Measurements from ENCODE around the gene PGF. TPM values are rescaled to one million over a fixed set of nuclear protein-coding genes. Genes with fewer than 3 reads are reported as not detected.
A peak's percentile ranks its signal among the peaks of the same experiment; 100 is the strongest.

PGF gene
- total and polyA plus RNA-seq, 2 experiments from 2014 or later = 1.1 to 1.8 TPM

DNA sequence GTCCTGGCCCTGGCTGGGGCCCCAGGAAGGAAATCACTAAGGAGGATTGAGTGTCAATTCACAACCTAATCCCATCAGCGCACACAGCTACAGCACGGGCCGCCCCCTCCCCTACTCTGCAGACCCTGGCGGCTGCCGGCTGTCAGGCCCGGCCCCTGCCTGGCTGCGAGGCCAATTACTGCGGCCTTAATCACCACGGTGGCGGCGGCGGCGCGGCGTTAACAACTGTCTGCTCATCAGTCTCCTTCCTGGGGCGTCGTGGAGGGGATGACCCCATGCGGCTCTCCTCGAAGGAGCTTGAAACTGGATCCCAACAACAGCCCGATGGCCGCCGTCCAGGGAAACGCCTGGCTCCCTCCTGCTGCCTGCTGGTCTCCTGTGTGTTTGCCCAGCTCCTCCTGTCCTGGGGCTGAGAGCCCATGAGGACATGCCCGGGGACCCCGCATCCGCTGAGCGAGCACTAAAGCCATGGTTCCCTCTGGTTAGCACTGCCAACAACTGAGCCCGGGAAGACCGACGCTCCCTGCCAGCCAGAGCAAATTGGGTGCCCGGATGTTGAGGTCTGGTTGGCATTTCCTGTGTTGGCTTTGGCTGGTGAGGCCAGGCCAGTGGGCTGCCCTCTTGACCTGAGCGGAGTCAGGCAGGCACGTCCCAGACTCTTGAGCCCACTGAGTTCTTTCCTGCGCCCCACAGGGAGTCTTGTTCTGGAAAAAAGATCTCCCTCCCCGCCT is 25.5 kb upstream of the PGF start:
- in situ Hi-C loops (cut with MboI) = no loop called here
- no peaks in the 10 kb centered on the region for H3K36me3 ChIP-seq (ENCODE audit: low read depth)
- no peaks in the 10 kb centered on the region for H3F3A ChIP-seq (ENCODE audit: insufficient read depth)
- no peak for TF ChIP-seq EZH2phosphoT487 (IDR thresholded peaks at IDR 0.05; ENCODE audit: insufficient read depth, low read depth)
- TF ChIP-seq EZH2 (IDR thresholded peaks at IDR 0.05; ENCODE audit: insufficient read depth, poor library complexity, severe bottlenecking) = no peak
- no peaks in the 10 kb centered on the region for H3K9me2 ChIP-seq (ENCODE audit: insufficient read depth)
- no peaks in the 10 kb centered on the region for H3K79me2 ChIP-seq (ENCODE audit: insufficient read depth)
- H3K27me3 ChIP-seq (replicated peaks; ENCODE audit: insufficient read depth) = no peaks in the 10 kb centered on the region
- peak; percentile 45 for DNase-seq
- H3K9ac ChIP-seq = no peak overlapping the region
- H3K9me3 ChIP-seq (ENCODE audit: low read depth) = no peaks in the 10 kb centered on the region
- H3K27ac ChIP-seq = no peak overlapping the region
- no peak overlapping the region for H2AFZ ChIP-seq
- peak overlapping the region; percentile 8 for H3K4me2 ChIP-seq (ENCODE audit: unreplicated experiment)
- H4K20me1 ChIP-seq (ENCODE audit: insufficient read depth) = no peaks in the 10 kb centered on the region
- no peak overlapping the region for H3K4me3 ChIP-seq
- WGBS, 2 experiments (ENCODE audit: low coverage in 1 of 2, low lambda C conversion rate in 2 of 2, missing lambda C conversion rate in 2 of 2) = 51 to 54% methylated on average over 30 to 35 of the region's 35 CpGs
- peaks cover 8% of the 10 kb centered on the region; the same call in 1 of the 2 replicates for H3K4me1 ChIP-seq (ENCODE audit: insufficient read depth)

DNA sequence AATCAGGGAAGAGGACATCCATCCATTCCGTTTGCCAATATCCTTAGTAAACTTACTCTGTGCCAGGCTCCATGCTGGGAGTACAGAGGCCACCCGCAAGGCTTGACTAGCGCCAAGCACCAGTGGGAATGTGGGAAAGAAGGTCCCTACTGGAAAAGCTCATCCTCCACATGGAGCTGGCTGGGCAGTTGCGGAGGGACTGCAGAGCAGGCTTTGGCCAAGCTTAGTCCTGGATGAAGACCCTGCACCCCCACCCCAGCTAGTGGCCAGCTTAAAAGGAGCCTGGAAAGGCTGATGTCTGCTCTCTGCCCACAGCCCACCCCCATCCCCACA is 25.0 kb upstream of the PGF start:
- Histone ChIP-seq H3K9ac (no peak overlapping the region), H3K27me3 (replicated peaks; ENCODE audit: insufficient read depth) (no peaks in the 10 kb centered on the region), H3K4me2 (ENCODE audit: unreplicated experiment) (no peak overlapping the region), H3K9me3 (ENCODE audit: low read depth) (no peaks in the 10 kb centered on the region), H2AFZ (no peak overlapping the region), H3K36me3 (ENCODE audit: low read depth) (no peaks in the 10 kb centered on the region), H3K79me2 (ENCODE audit: insufficient read depth) (no peaks in the 10 kb centered on the region), H3F3A (ENCODE audit: insufficient read depth) (no peaks in the 10 kb centered on the region), H4K20me1 (ENCODE audit: insufficient read depth) (no peaks in the 10 kb centered on the region), H3K4me3 (no peak overlapping the region), H3K9me2 (ENCODE audit: insufficient read depth) (no peaks in the 10 kb centered on the region), H3K4me1 (ENCODE audit: insufficient read depth) (peaks cover 8% of the 10 kb centered on the region; the same call in 1 of the 2 replicates), H3K27ac (no peak overlapping the region)
- DNase-seq = no peak
- 95 to 98% methylated on average over 4 of the region's 4 CpGs for WGBS, 2 experiments (ENCODE audit: low coverage in 1 of 2, low lambda C conversion rate in 2 of 2, missing lambda C conversion rate in 2 of 2)
- TF ChIP-seq EZH2phosphoT487 (IDR thresholded peaks at IDR 0.05; ENCODE audit: insufficient read depth, low read depth) = no peak
- no peak for TF ChIP-seq EZH2 (IDR thresholded peaks at IDR 0.05; ENCODE audit: insufficient read depth, poor library complexity, severe bottlenecking)
- in situ Hi-C loops (cut with MboI) = no loop called here

DNA sequence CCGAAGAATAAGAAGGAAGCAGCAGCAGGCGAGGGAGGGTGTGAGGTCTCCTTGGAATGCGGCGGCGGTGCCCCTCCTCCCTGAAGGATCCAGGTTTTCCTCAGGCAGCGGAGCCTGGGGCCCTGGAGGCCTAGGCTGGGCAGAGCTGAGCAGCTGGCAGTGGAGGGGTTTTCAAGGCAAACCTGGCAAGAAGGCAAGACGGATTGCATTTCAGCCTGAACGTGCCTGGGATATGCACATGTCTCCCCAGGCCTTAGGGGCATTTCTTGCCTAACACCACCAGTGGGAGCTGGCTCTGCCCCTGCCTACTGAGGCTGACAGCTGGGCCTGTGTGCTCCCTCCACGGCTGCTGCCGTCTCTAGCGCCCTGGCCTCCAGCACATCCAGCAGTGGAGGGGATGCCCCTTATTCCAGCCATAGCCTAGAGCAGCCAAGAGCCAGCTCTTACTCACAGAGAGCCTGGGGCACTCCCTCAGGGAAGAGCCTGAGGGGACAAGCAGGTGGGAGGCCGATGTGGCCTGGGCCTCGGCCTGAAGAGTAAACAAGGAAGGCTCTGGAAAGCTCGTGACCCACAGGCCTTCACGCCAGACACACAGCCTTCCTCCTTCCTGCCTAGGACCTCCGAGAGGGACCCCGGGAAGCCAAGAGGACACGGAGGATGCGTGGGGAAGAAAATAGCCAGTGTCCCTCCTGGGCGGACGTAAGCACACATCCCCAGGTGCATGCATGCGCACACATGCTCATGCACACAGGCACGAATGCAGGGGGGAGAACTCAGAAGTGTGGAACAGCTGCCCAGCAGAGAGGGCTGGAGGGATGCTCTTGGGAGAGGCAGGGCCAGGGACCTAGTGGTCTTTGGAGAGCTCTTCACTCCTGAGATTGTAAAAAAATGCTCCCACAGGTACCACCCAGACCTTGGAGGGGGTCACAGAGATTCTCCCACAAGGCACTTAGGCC is 24.3 kb upstream of the PGF start:
- no peaks in the 10 kb centered on the region for H3K79me2 ChIP-seq (ENCODE audit: insufficient read depth)
- in situ Hi-C loops (cut with MboI) = no loop called here
- H3K9ac ChIP-seq = no peak overlapping the region
- no peak overlapping the region for H3K27ac ChIP-seq
- no peaks in the 10 kb centered on the region for H3K9me2 ChIP-seq (ENCODE audit: insufficient read depth)
- WGBS, 2 experiments (ENCODE audit: low coverage in 1 of 2, low lambda C conversion rate in 2 of 2, missing lambda C conversion rate in 2 of 2) = 62 to 71% methylated on average over 14 to 23 of the region's 23 CpGs
- H3K36me3 ChIP-seq (ENCODE audit: low read depth) = no peaks in the 10 kb centered on the region
- H3K4me2 ChIP-seq (ENCODE audit: unreplicated experiment) = no peak overlapping the region
- no peaks in the 10 kb centered on the region for H3K27me3 ChIP-seq (replicated peaks; ENCODE audit: insufficient read depth)
- H4K20me1 ChIP-seq (ENCODE audit: insufficient read depth) = no peaks in the 10 kb centered on the region
- H3F3A ChIP-seq (ENCODE audit: insufficient read depth) = no peaks in the 10 kb centered on the region
- H3K4me1 ChIP-seq (ENCODE audit: insufficient read depth) = peaks cover 8% of the 10 kb centered on the region; the same call in 1 of the 2 replicates
- H3K9me3 ChIP-seq (ENCODE audit: low read depth) = no peaks in the 10 kb centered on the region
- H2AFZ ChIP-seq = no peak overlapping the region
- DNase-seq = peak; percentile 45
- no peak for TF ChIP-seq EZH2phosphoT487 (IDR thresholded peaks at IDR 0.05; ENCODE audit: insufficient read depth, low read depth)
- no peak for TF ChIP-seq EZH2 (IDR thresholded peaks at IDR 0.05; ENCODE audit: insufficient read depth, poor library complexity, severe bottlenecking)
- H3K4me3 ChIP-seq = no peak overlapping the region

DNA sequence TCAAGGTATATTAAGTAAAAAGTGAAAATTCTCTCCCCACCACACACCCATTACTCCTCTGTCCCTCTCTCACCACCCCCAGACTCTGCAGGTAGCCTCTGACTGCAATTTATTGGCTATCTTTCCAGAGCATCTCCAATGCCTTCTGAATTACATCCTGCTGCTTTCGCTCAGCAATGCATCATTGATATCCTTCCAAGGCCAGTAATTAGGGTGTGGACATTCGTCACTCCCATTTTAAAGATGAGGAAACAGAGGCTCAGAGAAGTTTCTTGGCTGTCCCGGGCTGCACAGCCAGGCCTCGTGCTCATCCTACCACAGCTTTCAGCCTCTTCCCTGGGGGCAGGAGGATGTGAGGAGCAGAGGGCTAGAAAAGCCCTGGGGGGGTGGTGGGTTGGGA is 23.6 kb upstream of the PGF start:
- Histone ChIP-seq H4K20me1 (ENCODE audit: insufficient read depth) (no peaks in the 10 kb centered on the region), H3K9me2 (ENCODE audit: insufficient read depth) (no peaks in the 10 kb centered on the region), H3K79me2 (ENCODE audit: insufficient read depth) (no peaks in the 10 kb centered on the region), H3K4me3 (no peak overlapping the region), H3K36me3 (ENCODE audit: low read depth) (no peaks in the 10 kb centered on the region), H3K9me3 (ENCODE audit: low read depth) (no peaks in the 10 kb centered on the region), H3K27ac (no peak overlapping the region), H3K4me1 (ENCODE audit: insufficient read depth) (peaks cover 8% of the 10 kb centered on the region; the same call in 1 of the 2 replicates), H3K4me2 (ENCODE audit: unreplicated experiment) (no peak overlapping the region), H3K27me3 (replicated peaks; ENCODE audit: insufficient read depth) (no peaks in the 10 kb centered on the region), H3K9ac (no peak overlapping the region), H2AFZ (no peak overlapping the region), H3F3A (ENCODE audit: insufficient read depth) (no peaks in the 10 kb centered on the region)
- no peak for DNase-seq
- 82 to 94% methylated on average over 4 of the region's 4 CpGs for WGBS, 2 experiments (ENCODE audit: low coverage in 1 of 2, low lambda C conversion rate in 2 of 2, missing lambda C conversion rate in 2 of 2)
- in situ Hi-C loops (cut with MboI) = no loop called here
- no peak for TF ChIP-seq EZH2 (IDR thresholded peaks at IDR 0.05; ENCODE audit: insufficient read depth, poor library complexity, severe bottlenecking)
- no peak for TF ChIP-seq EZH2phosphoT487 (IDR thresholded peaks at IDR 0.05; ENCODE audit: insufficient read depth, low read depth)

All from GM23248 (cell line).